HepG2 (cell line): ENCODE measurements around the gene LYRM2. TPM values are rescaled to one million over a fixed set of nuclear protein-coding genes. Genes with fewer than 3 reads are reported as not detected.

ENCODE experiments used
- CEBPG ChIP-seq: IDR thresholded peaks from 2 replicates; pipeline ENCODE4 v1.6.1; 2016
- GFI1 ChIP-seq: sonication (generic); formaldehyde crosslinking; IDR thresholded peaks from 2 replicates; pipeline ENCODE4 v1.5.0; 2020; ENCODE audit warnings: missing genetic modification reagents, mild to moderate bottlenecking, borderline replicate concordance
- HHEX ChIP-seq: IDR thresholded peaks from 2 replicates; pipeline ENCODE4 v1.6.1; 2016; ENCODE audit warnings: control low read depth
- IKZF4 ChIP-seq: sonication (generic); formaldehyde crosslinking; IDR thresholded peaks from 2 replicates; pipeline ENCODE4 v1.5.1; 2020; ENCODE audit warnings: borderline replicate concordance, mild to moderate bottlenecking, low read depth, missing genetic modification reagents; ENCODE audit errors: not compliant biosample characterization
- KLF16 ChIP-seq, 2 experiments: sonication (generic) in 1 of 2; formaldehyde crosslinking in 1 of 2; IDR thresholded peaks; 2 replicates each; pipeline versions ENCODE4 v1.6.1 to v1.8.0; 2016 to 2023; ENCODE audit warnings: missing genetic modification reagents in 2 of 2, missing compliant biosample characterization in 1 of 2
- MAFK ChIP-seq, 2 experiments: IDR thresholded peaks in 1 of 2; conservative IDR thresholded peaks in 1 of 2; 2 replicates each; pipeline ENCODE4 v1.6.1; 2011; ENCODE audit warnings: improper control_type of control experiment in 2 of 2, low read length in 2 of 2
- MEF2D ChIP-seq: sonication (generic); formaldehyde crosslinking; IDR thresholded peaks from 2 replicates; pipeline ENCODE4 v1.5.1; 2020; ENCODE audit warnings: mild to moderate bottlenecking, missing genetic modification reagents
- MIXL1 ChIP-seq: IDR thresholded peaks from 2 replicates; pipeline ENCODE4 v1.6.1; 2016
- PLRG1 ChIP-seq: fragments of 450-650 bp; conservative IDR thresholded peaks from 2 replicates; pipeline ENCODE4 v1.6.1; 2016
- SOX13 ChIP-seq, 3 experiments: fragments of 450-650 bp in 1 of 3; sonication (generic) in 1 of 3; formaldehyde crosslinking in 1 of 3; IDR thresholded peaks in 2 of 3; conservative IDR thresholded peaks in 1 of 3; 2 replicates each; pipeline versions ENCODE4 v1.5.0 to v1.6.1; 2016 to 2020; ENCODE audit warnings: antibody characterized with exemption in 1 of 3, mild to moderate bottlenecking in 1 of 3, missing compliant biosample characterization in 1 of 3, missing genetic modification reagents in 1 of 3, moderate library complexity in 1 of 3
- SOX5 ChIP-seq: IDR thresholded peaks from 2 replicates; pipeline ENCODE4 v1.6.1; 2016; ENCODE audit warnings: borderline replicate concordance
- TCF7 ChIP-seq: sonication (generic); IDR thresholded peaks from 2 replicates; pipeline ENCODE4 v1.6.1; 2016; ENCODE audit warnings: antibody characterized with exemption, low read depth
- polyA plus RNA-seq, 8 experiments: library from polyadenylated mRNA; depleted of rRNA in 3 of 8; stranded (reverse) in 7 of 8; unstranded in 1 of 8; fragments of >200 nt; fragmentation: Illumina TruSeq in 4 of 8; extraction: Trizol in 4 of 8; gene quantifications; 2 replicates each; pipeline versions ENCODE4 v1.2.1 to v1.2.3, GENCODE V29; 2011 to 2016; ENCODE audit warnings: low read depth in 4 of 8, missing spikeins in 1 of 8, mixed read lengths in 1 of 8; ENCODE audit not compliant: insufficient read depth in 1 of 8
- total RNA-seq, 5 experiments: library from RNA; depleted of rRNA; stranded (reverse); fragments of >200 nt; fragmentation: Illumina TruSeq; extraction: Trizol; gene quantifications; 2 replicates each; pipeline ENCODE4 v1.2.3, GENCODE V29; 2016; ENCODE audit warnings: low read depth in 1 of 5
- TF ChIP-seq, protein P1 (sequence below): sonication (generic); formaldehyde crosslinking; IDR thresholded peaks from 2 replicates; pipeline ENCODE4 v1.4.0; 2020; ENCODE audit warnings: missing genetic modification reagents, borderline replicate concordance
- TF ChIP-seq, protein P2 (sequence below): sonication (generic); formaldehyde crosslinking; IDR thresholded peaks from 2 replicates; pipeline ENCODE4 v1.4.0; 2020; ENCODE audit warnings: missing genetic modification reagents, borderline replicate concordance
- TF ChIP-seq, protein P3 (sequence below): fragments of 450-650 bp; IDR thresholded peaks from 2 replicates; pipeline ENCODE4 v1.6.1; 2016
- TF ChIP-seq, protein P4 (sequence below): fragments of 450-650 bp; IDR thresholded peaks from 2 replicates; pipeline ENCODE4 v1.6.1; 2017; ENCODE audit warnings: mild to moderate bottlenecking
- TF ChIP-seq, protein P5 (sequence below): sonication (generic); formaldehyde crosslinking; IDR thresholded peaks from 2 replicates; pipeline ENCODE4 v1.4.0; 2020; ENCODE audit warnings: mild to moderate bottlenecking, missing genetic modification reagents

The LYRM2 gene
- total and polyA plus RNA-seq, 2 of the 13 experiments (the other 11 are each of a cell fraction or from before 2014, with no cell fraction given) = 17.8 to 32.6 TPM

DNA sequence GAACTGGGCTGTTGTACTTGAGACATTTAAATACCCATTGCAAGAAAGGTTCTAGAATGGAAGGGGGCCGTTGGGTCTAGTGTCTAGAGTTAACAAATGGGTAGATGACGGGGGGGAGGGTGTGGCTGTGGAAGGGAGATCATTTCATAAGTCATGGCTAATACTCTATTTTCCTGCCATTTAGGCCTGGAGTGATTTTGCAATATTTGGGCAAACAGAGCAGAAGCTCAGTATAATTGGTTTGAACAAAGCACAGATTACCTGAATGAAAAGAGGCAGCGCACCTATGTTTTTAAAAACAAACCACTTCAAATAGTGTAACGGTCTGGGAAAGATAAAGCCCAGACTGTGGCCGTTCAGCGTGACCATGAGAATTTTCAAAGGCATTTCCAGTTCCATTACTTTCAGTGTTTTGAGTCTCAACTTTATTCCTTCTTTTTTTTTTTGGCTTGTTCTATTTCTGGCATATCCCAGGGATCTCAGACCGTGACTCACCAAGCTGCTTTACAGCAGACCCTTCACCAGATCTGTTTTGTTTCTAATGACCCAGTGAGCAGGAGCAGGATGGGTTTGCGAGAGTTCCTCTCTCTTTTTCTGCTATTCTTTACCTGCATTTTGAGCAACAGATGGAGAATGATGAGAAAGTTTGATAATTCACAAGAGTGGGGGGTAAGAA is 73.7 kb downstream of the LYRM2 start (continued):
- TF ChIP-seq, protein P1, sequence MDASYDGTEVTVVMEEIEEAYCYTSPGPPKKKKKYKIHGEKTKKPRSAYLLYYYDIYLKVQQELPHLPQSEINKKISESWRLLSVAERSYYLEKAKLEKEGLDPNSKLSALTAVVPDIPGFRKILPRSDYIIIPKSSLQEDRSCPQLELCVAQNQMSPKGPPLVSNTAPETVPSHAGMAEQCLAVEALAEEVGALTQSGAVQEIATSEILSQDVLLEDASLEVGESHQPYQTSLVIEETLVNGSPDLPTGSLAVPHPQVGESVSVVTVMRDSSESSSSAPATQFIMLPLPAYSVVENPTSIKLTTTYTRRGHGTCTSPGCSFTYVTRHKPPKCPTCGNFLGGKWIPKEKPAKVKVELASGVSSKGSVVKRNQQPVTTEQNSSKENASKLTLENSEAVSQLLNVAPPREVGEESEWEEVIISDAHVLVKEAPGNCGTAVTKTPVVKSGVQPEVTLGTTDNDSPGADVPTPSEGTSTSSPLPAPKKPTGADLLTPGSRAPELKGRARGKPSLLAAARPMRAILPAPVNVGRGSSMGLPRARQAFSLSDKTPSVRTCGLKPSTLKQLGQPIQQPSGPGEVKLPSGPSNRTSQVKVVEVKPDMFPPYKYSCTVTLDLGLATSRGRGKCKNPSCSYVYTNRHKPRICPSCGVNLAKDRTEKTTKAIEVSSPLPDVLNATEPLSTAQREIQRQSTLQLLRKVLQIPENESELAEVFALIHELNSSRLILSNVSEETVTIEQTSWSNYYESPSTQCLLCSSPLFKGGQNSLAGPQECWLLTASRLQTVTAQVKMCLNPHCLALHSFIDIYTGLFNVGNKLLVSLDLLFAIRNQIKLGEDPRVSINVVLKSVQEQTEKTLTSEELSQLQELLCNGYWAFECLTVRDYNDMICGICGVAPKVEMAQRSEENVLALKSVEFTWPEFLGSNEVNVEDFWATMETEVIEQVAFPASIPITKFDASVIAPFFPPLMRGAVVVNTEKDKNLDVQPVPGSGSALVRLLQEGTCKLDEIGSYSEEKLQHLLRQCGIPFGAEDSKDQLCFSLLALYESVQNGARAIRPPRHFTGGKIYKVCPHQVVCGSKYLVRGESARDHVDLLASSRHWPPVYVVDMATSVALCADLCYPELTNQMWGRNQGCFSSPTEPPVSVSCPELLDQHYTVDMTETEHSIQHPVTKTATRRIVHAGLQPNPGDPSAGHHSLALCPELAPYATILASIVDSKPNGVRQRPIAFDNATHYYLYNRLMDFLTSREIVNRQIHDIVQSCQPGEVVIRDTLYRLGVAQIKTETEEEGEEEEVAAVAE (CRISPR knock-in tag) = no peak
- TF ChIP-seq CEBPG (CRISPR knock-in tag) = peak; percentile 38; the same call in 1 of the 2 replicates
- no peak for TF ChIP-seq MAFK (conservative IDR thresholded peaks at IDR 0.05 in 1 of 2, IDR thresholded peaks at IDR 0.05 in 1 of 2; ENCODE audit: low read length in 2 of 2)
- TF ChIP-seq HHEX = peak; percentile 46; the same call in 1 of the 2 replicates
- TF ChIP-seq, protein P2, sequence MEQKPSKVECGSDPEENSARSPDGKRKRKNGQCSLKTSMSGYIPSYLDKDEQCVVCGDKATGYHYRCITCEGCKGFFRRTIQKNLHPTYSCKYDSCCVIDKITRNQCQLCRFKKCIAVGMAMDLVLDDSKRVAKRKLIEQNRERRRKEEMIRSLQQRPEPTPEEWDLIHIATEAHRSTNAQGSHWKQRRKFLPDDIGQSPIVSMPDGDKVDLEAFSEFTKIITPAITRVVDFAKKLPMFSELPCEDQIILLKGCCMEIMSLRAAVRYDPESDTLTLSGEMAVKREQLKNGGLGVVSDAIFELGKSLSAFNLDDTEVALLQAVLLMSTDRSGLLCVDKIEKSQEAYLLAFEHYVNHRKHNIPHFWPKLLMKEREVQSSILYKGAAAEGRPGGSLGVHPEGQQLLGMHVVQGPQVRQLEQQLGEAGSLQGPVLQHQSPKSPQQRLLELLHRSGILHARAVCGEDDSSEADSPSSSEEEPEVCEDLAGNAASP (CRISPR knock-in tag) = no peak
- TF ChIP-seq, protein P3, sequence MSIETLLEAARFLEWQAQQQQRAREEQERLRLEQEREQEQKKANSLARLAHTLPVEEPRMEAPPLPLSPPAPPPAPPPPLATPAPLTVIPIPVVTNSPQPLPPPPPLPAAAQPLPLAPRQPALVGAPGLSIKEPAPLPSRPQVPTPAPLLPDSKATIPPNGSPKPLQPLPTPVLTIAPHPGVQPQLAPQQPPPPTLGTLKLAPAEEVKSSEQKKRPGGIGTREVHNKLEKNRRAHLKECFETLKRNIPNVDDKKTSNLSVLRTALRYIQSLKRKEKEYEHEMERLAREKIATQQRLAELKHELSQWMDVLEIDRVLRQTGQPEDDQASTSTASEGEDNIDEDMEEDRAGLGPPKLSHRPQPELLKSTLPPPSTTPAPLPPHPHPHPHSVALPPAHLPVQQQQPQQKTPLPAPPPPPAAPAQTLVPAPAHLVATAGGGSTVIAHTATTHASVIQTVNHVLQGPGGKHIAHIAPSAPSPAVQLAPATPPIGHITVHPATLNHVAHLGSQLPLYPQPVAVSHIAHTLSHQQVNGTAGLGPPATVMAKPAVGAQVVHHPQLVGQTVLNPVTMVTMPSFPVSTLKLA = no peak
- TF ChIP-seq MIXL1 (CRISPR knock-in tag) = no peak
- no peak for TF ChIP-seq KLF16 (CRISPR knock-in tag; IDR thresholded peaks at IDR 0.05)
- TF ChIP-seq SOX5 = 0 out of 2 replicates have a peak, but pooled peaks have one; percentile 13
- TF ChIP-seq TCF7 = peak; percentile 55
- no peak for TF ChIP-seq IKZF4 (CRISPR knock-in tag)
- TF ChIP-seq, protein P4, sequence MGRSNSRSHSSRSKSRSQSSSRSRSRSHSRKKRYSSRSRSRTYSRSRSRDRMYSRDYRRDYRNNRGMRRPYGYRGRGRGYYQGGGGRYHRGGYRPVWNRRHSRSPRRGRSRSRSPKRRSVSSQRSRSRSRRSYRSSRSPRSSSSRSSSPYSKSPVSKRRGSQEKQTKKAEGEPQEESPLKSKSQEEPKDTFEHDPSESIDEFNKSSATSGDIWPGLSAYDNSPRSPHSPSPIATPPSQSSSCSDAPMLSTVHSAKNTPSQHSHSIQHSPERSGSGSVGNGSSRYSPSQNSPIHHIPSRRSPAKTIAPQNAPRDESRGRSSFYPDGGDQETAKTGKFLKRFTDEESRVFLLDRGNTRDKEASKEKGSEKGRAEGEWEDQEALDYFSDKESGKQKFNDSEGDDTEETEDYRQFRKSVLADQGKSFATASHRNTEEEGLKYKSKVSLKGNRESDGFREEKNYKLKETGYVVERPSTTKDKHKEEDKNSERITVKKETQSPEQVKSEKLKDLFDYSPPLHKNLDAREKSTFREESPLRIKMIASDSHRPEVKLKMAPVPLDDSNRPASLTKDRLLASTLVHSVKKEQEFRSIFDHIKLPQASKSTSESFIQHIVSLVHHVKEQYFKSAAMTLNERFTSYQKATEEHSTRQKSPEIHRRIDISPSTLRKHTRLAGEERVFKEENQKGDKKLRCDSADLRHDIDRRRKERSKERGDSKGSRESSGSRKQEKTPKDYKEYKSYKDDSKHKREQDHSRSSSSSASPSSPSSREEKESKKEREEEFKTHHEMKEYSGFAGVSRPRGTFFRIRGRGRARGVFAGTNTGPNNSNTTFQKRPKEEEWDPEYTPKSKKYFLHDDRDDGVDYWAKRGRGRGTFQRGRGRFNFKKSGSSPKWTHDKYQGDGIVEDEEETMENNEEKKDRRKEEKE = no peak
- TF ChIP-seq PLRG1 = no peak
- TF ChIP-seq, protein P5, sequence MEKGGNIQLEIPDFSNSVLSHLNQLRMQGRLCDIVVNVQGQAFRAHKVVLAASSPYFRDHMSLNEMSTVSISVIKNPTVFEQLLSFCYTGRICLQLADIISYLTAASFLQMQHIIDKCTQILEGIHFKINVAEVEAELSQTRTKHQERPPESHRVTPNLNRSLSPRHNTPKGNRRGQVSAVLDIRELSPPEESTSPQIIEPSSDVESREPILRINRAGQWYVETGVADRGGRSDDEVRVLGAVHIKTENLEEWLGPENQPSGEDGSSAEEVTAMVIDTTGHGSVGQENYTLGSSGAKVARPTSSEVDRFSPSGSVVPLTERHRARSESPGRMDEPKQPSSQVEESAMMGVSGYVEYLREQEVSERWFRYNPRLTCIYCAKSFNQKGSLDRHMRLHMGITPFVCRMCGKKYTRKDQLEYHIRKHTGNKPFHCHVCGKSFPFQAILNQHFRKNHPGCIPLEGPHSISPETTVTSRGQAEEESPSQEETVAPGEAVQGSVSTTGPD (CRISPR knock-in tag) = no peak
- TF ChIP-seq MEF2D (CRISPR knock-in tag) = no peak
- TF ChIP-seq SOX13 (IDR thresholded peaks at IDR 0.05) = no peak
- TF ChIP-seq SOX13 (CRISPR knock-in tag; conservative IDR thresholded peaks at IDR 0.05 in 1 of 2, IDR thresholded peaks at IDR 0.05 in 1 of 2) = peak in 1 of 2 experiments; percentile 61; a peak in 2 of 4 replicates
- TF ChIP-seq GFI1 (CRISPR knock-in tag) = peak; percentile 58; the same call in 1 of the 2 replicates
